HG03064 (cell line): Measurements from ENCODE around the gene RNF167.
A peak's percentile ranks its signal among the peaks of the same experiment; 100 is the strongest.

Source experiments
- ATAC-seq: cut with Tn5 transposase; IDR thresholded peaks from one replicate; pipeline ENCODE4 v1.9.1; 2021; ENCODE audit warnings: low read depth; ENCODE audit not compliant: unreplicated experiment

RNF167 gene

GRCh38 chr17:4937553-4937952 is 2.5 kb upstream of the RNF167 start:
- no peak for ATAC-seq

- no peak for ATAC-seq
Measured at GRCh38 chr17:4938069-4938491, 2.0 kb upstream of the RNF167 start.

GRCh38 chr17:4938688-4939545 is 1.2 kb upstream of the RNF167 start:
- ATAC-seq: no peak

- ATAC-seq: no peak
Measured at GRCh38 chr17:4939546-4939795, 597 bp upstream of the RNF167 start.

- no peak for ATAC-seq
Measured at GRCh38 chr17:4940555-4941318, 669 bp downstream of the RNF167 start.

GRCh38 chr17:4941319-4941610 is 1.2 kb downstream of the RNF167 start:
- no peak for ATAC-seq

- ATAC-seq: no peak
Measured at GRCh38 chr17:4942760-4943508, 2.9 kb downstream of the RNF167 start.

GRCh38 chr17:4944163-4944553 is 4.1 kb downstream of the RNF167 start:
- no peak for ATAC-seq

- no peak for ATAC-seq
Measured at GRCh38 chr17:4944554-4945175, 4.6 kb downstream of the RNF167 start.

- no peak for ATAC-seq
Measured at GRCh38 chr17:4945176-4945943, 5.3 kb downstream of the RNF167 start.

GRCh38 chr17:4945944-4946280 is 5.8 kb downstream of the RNF167 start:
- no peak for ATAC-seq

GRCh38 chr17:4946312-4946976 is 6.4 kb downstream of the RNF167 start:
- ATAC-seq: no peak

- no peak for ATAC-seq
Measured at GRCh38 chr17:4947010-4947410, 6.9 kb downstream of the RNF167 start.

- ATAC-seq: no peak
Measured at GRCh38 chr17:4947411-4948165, 7.5 kb downstream of the RNF167 start.

- no peak for ATAC-seq
Measured at GRCh38 chr17:4948166-4948930, 8.3 kb downstream of the RNF167 start, which contains the start of gene PFN1. TSS of gene PFN1 (minus strand) at chr17:4948530. CDS start at chr17:4948394, 136 bp downstream.

- peak; percentile 31 for ATAC-seq
Measured at GRCh38 chr17:4948931-4949320, 8.9 kb downstream of the RNF167 start.

GRCh38 chr17:4949321-4950074 is 9.4 kb downstream of the RNF167 start:
- peak; percentile 18 for ATAC-seq
